LNCAP (cell line): Measurements from ENCODE around the gene CNTN4.

Source experiments
- TF ChIP-seq, protein P1 (sequence below): fragments of 450-650 bp; IDR thresholded peaks from 2 replicates; pipeline ENCODE4 v1.5.1; 2017; ENCODE audit warnings: mild to moderate bottlenecking

The CNTN4 gene

DNA sequence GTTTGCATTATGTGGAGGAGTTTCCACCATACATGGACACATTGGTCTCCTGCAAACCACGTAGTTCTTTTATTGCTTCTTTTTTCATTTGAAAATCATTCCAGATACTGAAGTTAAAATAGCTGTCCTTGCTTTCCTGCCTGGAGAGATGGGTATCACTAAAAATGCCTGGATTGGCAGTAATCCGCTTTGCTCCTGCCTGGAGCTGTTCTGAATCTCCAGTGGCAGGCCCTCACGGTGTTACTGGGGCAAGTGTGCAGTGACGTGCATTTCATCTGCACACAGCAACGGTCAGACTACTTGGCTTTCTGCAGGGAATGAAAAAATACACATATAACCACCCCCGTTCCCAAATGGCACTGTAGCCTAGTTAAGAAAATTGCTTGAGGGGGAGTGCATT, 738.6 kb downstream of the CNTN4 start:
- TF ChIP-seq, protein P1, sequence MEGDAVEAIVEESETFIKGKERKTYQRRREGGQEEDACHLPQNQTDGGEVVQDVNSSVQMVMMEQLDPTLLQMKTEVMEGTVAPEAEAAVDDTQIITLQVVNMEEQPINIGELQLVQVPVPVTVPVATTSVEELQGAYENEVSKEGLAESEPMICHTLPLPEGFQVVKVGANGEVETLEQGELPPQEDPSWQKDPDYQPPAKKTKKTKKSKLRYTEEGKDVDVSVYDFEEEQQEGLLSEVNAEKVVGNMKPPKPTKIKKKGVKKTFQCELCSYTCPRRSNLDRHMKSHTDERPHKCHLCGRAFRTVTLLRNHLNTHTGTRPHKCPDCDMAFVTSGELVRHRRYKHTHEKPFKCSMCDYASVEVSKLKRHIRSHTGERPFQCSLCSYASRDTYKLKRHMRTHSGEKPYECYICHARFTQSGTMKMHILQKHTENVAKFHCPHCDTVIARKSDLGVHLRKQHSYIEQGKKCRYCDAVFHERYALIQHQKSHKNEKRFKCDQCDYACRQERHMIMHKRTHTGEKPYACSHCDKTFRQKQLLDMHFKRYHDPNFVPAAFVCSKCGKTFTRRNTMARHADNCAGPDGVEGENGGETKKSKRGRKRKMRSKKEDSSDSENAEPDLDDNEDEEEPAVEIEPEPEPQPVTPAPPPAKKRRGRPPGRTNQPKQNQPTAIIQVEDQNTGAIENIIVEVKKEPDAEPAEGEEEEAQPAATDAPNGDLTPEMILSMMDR, result no peak

DNA sequence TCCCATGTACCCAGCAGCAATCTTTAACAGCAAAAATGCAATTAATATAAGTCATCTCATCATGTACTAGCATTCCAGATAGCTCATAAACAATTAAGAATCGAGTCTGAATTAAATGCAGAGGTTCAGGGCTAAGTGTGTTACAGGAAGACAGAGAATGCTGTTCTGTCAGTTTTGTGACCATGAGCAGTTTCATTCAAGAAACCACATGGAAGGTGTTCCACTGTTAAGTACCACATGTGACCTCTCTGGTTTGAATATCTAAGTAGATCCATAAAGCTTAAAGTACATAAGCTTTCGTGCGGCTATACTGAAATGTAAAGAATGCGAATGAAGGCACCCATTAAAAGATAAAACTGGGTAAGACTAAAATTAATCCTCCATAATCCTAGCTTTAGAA, 739.2 kb downstream of the CNTN4 start:
- TF ChIP-seq, protein P1, result no peak

- TF ChIP-seq, protein P1, result no peak
Observed at GRCh38 chr3:2838546-2839157, 740.0 kb downstream of the CNTN4 start.

DNA sequence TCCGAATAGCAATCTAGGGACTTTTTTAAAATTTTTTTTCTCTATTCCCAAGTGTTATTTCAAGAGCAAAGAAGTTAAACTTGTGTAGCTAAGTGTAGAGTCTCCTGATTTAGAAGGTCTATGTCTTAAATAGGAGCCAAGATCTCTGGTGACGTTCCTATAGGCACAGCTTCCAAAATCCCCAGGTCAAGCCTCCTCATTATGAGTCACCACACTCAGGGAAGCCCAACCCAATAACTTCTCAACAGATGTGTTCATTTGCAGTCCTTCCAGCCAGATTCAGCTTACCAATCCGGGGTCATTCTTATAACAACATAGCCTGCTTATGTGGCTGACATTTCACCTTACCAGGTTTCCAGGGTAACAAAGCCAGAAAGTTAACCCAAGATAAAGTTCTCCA, 741.2 kb downstream of the CNTN4 start:
- TF ChIP-seq, protein P1, result no peak

DNA sequence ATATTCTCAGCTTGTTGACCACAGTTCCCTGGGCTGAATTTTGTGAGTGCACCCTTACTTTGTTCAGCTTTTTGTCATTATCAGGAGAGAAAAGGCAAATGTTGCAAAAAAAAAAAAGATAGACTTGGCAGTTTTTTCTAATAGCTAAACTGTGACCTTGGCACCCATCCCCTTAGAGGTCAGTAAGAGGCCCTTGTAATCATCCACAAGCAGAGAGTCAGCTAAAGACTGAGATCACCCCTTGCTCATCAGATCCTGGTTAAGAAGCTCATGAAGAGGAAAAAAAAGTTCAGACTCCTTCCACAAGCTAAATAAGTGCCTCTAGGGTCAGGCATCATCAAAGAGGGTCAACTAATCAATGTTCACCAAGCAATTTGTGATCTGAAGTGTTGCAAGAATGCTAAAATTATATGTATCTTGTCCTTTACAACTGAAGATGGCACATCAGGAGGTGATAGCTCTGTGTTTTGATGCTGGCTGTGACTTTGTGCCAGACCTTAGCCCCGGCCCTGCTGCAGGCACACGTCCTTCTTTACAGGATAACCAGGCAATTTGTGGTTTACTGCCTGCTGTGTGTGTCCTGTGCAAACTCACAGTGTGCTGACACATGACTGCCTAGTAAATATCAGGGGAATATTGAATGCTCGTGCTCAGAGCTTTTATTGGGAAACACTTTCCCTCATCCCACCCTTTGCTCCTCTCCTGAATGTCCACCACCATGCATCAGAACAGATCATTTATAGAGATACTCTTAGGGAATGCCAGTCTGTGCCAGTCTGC, 748.6 kb downstream of the CNTN4 start:
- TF ChIP-seq, protein P1, result no peak

DNA sequence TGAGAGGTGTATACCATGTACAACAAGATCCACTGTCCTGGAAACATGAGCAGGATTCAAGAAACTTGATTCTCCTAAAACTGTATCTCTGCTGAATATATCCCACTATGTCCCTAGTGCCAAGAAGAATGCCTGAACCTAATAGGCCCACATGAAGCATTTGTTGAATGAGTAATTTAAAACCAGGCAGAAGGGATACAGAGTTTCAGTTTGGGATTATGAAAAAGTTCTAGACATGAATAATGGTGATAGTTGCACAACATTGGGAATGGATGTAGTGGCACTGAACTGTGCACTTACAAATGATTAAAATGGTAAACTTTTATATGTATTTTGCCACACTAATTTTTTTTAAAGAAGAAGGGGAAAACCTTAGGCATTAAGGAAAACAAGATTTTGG, 750.4 kb downstream of the CNTN4 start:
- TF ChIP-seq, protein P1, result no peak

DNA sequence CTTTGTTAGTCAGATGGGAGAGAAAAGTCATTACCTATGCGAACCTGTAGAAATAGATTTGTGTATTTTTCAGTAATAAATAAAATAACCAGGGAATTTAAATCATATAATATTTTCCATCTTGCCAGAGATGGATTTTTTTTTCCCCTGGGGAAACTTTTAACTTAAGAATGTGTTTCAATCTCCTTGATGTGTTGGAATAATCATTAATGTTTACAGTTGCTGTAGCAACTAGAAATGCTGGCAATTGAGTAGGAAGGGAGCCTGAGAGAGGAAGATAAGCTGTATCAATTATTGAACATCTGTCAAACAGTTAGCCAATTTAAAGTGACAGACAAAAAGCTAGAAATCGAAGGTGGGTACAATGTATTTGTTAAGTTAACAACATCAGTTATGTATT, 752.0 kb downstream of the CNTN4 start:
- TF ChIP-seq, protein P1, result no peak
